ENCODE data around the gene SMOC2. TPM values are rescaled to one million over a fixed set of nuclear protein-coding genes. Genes with fewer than 3 reads are reported as not detected.

The SMOC2 gene
- total RNA-seq, 1 donor from 2014 or later, result not detected

GRCh38 chr6:168715643-168716481 lies 274.9 kb downstream of the SMOC2 start:
- Mint-ChIP-seq H3K4me3 (ENCODE audit: unreplicated experiment) (no peak overlapping the region), H3K36me3 (ENCODE audit: low read depth, unreplicated experiment) (peaks cover 3% of the 10 kb centered on the region), H3K9me3 (ENCODE audit: unreplicated experiment) (no peaks in the 10 kb centered on the region), H3K27me3 (ENCODE audit: unreplicated experiment) (peaks cover 7% of the 10 kb centered on the region), H3K27ac (ENCODE audit: unreplicated experiment) (no peak overlapping the region), H3K4me1 (ENCODE audit: unreplicated experiment) (no peaks in the 10 kb centered on the region)
- no peak for DNase-seq (ENCODE audit: low spot score)
- TF ChIP-seq, protein P1, sequence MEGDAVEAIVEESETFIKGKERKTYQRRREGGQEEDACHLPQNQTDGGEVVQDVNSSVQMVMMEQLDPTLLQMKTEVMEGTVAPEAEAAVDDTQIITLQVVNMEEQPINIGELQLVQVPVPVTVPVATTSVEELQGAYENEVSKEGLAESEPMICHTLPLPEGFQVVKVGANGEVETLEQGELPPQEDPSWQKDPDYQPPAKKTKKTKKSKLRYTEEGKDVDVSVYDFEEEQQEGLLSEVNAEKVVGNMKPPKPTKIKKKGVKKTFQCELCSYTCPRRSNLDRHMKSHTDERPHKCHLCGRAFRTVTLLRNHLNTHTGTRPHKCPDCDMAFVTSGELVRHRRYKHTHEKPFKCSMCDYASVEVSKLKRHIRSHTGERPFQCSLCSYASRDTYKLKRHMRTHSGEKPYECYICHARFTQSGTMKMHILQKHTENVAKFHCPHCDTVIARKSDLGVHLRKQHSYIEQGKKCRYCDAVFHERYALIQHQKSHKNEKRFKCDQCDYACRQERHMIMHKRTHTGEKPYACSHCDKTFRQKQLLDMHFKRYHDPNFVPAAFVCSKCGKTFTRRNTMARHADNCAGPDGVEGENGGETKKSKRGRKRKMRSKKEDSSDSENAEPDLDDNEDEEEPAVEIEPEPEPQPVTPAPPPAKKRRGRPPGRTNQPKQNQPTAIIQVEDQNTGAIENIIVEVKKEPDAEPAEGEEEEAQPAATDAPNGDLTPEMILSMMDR (IDR thresholded peaks at IDR 0.05; ENCODE audit: unreplicated experiment), result no peak

GRCh38 chr6:168716581-168716980 lies 275.6 kb downstream of the SMOC2 start:
- Mint-ChIP-seq H3K27me3 (ENCODE audit: unreplicated experiment) (peaks cover 7% of the 10 kb centered on the region), H3K27ac (ENCODE audit: unreplicated experiment) (no peak overlapping the region), H3K36me3 (ENCODE audit: low read depth, unreplicated experiment) (peaks cover 6% of the 10 kb centered on the region), H3K4me3 (ENCODE audit: unreplicated experiment) (no peak overlapping the region), H3K4me1 (ENCODE audit: unreplicated experiment) (no peaks in the 10 kb centered on the region), H3K9me3 (ENCODE audit: unreplicated experiment) (no peaks in the 10 kb centered on the region)
- DNase-seq (ENCODE audit: low spot score), result no peak
- TF ChIP-seq, protein P1 (IDR thresholded peaks at IDR 0.05; ENCODE audit: unreplicated experiment), result no peak

DNA sequence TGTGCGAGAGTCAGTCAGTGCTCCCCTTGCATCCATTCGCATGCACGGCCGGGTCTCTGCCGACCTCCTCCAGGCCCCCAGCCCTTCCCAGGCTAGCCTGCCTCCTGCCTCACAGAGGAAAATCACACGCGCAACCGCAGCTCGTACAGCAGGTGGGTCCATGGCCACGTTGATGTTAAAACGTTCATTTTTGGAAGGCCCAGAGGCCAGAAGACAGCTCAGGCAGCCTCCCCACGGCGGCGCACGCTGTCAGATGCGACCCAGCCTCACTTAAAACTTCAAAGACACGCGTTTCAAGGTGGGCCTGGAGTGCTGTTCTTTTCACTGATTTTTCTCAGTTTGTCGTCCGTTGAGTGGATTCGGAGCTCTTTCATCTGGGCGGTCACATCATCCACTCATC lies 276.5 kb downstream of the SMOC2 start:
- TF ChIP-seq, protein P1 (IDR thresholded peaks at IDR 0.05; ENCODE audit: unreplicated experiment), result no peak
- H3K27ac Mint-ChIP-seq (ENCODE audit: unreplicated experiment), result no peak overlapping the region
- DNase-seq (ENCODE audit: low spot score), result no peak
- no peak overlapping the region for H3K4me3 Mint-ChIP-seq (ENCODE audit: unreplicated experiment)
- peaks cover 5% of the 10 kb centered on the region for H3K9me3 Mint-ChIP-seq (ENCODE audit: unreplicated experiment)
- no peaks in the 10 kb centered on the region for H3K4me1 Mint-ChIP-seq (ENCODE audit: unreplicated experiment)
- H3K27me3 Mint-ChIP-seq (ENCODE audit: unreplicated experiment), result peaks cover 4% of the 10 kb centered on the region
- peaks cover 10% of the 10 kb centered on the region for H3K36me3 Mint-ChIP-seq (ENCODE audit: low read depth, unreplicated experiment)

Other genes with a start within 250 kb of the SMOC2 start
- 0.23 TPM for gene DACT2, start 121.4 kb upstream of the SMOC2 start, total RNA-seq (ENCODE audit: unreplicated experiment)